Measurements from ENCODE around the gene RIF1.
"Not testable (repeated sequence)": the region's sequence is repeated elsewhere in the genome, so short reads cannot be mapped to it uniquely, and the experiment has no call there.

The RIF1 gene

DNA sequence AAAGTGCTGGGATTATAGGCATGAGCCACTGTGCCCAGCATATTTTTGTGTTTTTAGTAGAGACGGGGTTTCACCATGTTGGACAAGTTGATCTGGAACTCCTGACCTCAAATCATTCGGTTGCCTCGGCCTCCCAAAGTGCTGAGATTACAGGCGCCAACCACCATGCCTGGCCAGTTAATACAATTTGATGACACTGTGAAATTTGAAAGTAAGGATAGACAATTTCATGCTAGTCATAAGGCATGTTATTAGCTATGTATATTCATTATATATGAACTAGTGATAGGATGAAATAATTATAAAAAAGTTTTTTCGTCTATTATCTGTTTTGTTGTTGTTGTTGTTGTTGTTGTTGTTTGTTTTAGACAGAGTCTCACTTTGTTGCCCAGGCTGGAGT is 8.6 kb upstream of the RIF1 start:
- FAIRE-seq (no peak), DNase-seq (ENCODE audit: insufficient read length, low spot score) (no peak)
- TF ChIP-seq POLR2A (IDR thresholded peaks at IDR 0.05; ENCODE audit: low read depth, low read length), result no peak

- FAIRE-seq (no peak), DNase-seq (ENCODE audit: insufficient read length, low spot score) (no peak)
- TF ChIP-seq POLR2A (IDR thresholded peaks at IDR 0.05; ENCODE audit: low read depth, low read length), result no peak
Measured at GRCh38 chr2:151403914-151404313, 5.8 kb upstream of the RIF1 start.

GRCh38 chr2:151405376-151405775 is 4.3 kb upstream of the RIF1 start:
- FAIRE-seq (no peak), DNase-seq (ENCODE audit: insufficient read length, low spot score) (no peak)
- TF ChIP-seq POLR2A (IDR thresholded peaks at IDR 0.05; ENCODE audit: low read depth, low read length), result no peak

GRCh38 chr2:151407281-151407680 is 2.4 kb upstream of the RIF1 start:
- DNase-seq (ENCODE audit: insufficient read length, low spot score), result no peak
- FAIRE-seq, result no peak
- no peak for TF ChIP-seq POLR2A (IDR thresholded peaks at IDR 0.05; ENCODE audit: low read depth, low read length)

- no peak for DNase-seq (ENCODE audit: insufficient read length, low spot score)
- no peak for FAIRE-seq
- no peak for TF ChIP-seq POLR2A (IDR thresholded peaks at IDR 0.05; ENCODE audit: low read depth, low read length)
Measured at GRCh38 chr2:151408788-151409600, 708 bp upstream of the RIF1 start.

DNA sequence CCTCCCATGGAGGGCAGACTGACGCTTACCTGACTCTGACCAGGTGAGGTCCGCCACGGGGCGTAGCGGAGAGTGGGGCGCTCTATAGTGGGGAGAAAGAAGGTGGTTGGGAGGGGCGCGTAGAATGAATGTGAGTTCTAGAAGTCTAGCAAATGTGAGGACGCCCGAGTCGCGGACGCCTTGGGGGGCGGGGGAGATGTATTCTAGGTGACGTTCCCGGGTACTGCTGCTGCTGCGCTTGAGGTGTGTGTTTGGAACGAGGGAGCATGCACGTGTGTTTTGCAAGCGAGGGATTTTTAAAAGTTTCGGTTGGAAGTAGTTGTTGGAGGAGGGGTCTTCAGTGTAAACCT is 758 bp downstream of the RIF1 start:
- FAIRE-seq (no peak), DNase-seq (ENCODE audit: insufficient read length, low spot score) (peak; percentile 23)

GRCh38 chr2:151417650-151418049 is 7.9 kb downstream of the RIF1 start:
- FAIRE-seq, result no peak
- no peak for DNase-seq (ENCODE audit: insufficient read length, low spot score)

More for the DNA sequence above, 758 bp downstream of the RIF1 start:
- no peak for TF ChIP-seq POLR2A (IDR thresholded peaks at IDR 0.05; ENCODE audit: low read depth, low read length)

GRCh38 chr2:151421681-151422080 is 12.0 kb downstream of the RIF1 start:
- not testable (repeated sequence) for FAIRE-seq; DNase-seq (ENCODE audit: insufficient read length, low spot score)

More at GRCh38 chr2:151417650-151418049, 7.9 kb downstream of the RIF1 start:
- TF ChIP-seq POLR2A (IDR thresholded peaks at IDR 0.05; ENCODE audit: low read depth, low read length), result no peak

GRCh38 chr2:151422917-151423439 is 13.3 kb downstream of the RIF1 start:
- FAIRE-seq (no peak), DNase-seq (ENCODE audit: insufficient read length, low spot score) (no peak)
- TF ChIP-seq POLR2A (IDR thresholded peaks at IDR 0.05; ENCODE audit: low read depth, low read length), result no peak

DNA sequence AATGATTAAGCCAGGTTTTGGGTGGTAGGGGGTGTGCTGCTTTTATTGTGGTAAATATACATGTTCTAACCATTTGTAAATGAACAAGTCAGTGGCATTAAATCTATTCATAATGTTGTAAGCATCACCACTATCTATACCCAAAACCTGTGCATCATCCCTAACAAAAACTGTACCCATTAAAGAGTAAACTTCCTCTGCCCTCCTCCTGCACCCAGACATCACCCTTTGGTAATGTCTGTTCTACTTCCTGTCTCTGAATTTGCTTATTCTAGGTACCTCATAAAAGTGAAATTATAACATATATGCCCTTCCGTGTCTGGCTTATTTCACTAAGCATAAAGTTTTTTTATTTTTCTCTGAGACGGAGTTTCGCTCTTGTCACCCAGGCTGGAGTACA is 14.1 kb downstream of the RIF1 start:
- TF ChIP-seq POLR2A (IDR thresholded peaks at IDR 0.05; ENCODE audit: low read depth, low read length), result no peak
- DNase-seq (ENCODE audit: insufficient read length, low spot score) (no peak), FAIRE-seq (no peak)

GRCh38 chr2:151437630-151438029 is 27.9 kb downstream of the RIF1 start:
- peak; percentile 41 for FAIRE-seq
- DNase-seq (ENCODE audit: insufficient read length, low spot score), result no peak

DNA sequence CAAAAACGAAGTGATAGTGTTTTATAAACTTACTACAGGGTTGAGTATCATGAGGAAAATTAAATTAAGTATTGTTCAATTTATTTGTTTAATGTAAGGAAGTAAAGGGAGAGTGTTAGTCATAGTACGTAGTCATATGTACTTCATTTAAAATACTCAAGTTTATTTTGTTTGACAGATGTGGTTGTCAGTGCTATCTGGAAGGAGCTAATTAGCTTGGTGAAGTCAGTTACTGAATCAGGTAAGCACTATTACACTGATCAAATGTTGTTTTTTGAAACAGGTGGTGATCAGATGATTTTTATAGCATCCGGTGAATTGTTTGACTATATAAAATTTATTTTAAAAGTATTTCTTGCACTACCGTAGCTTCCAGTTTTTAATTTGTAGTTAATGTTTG is 28.8 kb downstream of the RIF1 start:
- FAIRE-seq (no peak), DNase-seq (ENCODE audit: insufficient read length, low spot score) (no peak)
- no peak for TF ChIP-seq POLR2A (IDR thresholded peaks at IDR 0.05; ENCODE audit: low read depth, low read length)

More at GRCh38 chr2:151437630-151438029, 27.9 kb downstream of the RIF1 start:
- TF ChIP-seq POLR2A (IDR thresholded peaks at IDR 0.05; ENCODE audit: low read depth, low read length), result no peak

GRCh38 chr2:151439127-151439526 is 29.4 kb downstream of the RIF1 start:
- no peak for TF ChIP-seq POLR2A (IDR thresholded peaks at IDR 0.05; ENCODE audit: low read depth, low read length)
- DNase-seq (ENCODE audit: insufficient read length, low spot score) (no peak), FAIRE-seq (no peak)

- no peak for DNase-seq (ENCODE audit: insufficient read length, low spot score)
- no peak for TF ChIP-seq POLR2A (IDR thresholded peaks at IDR 0.05; ENCODE audit: low read depth, low read length)
- FAIRE-seq, result no peak
Measured at GRCh38 chr2:151459358-151459757, 49.7 kb downstream of the RIF1 start.

GRCh38 chr2:151465771-151466170 is 56.1 kb downstream of the RIF1 start:
- no peak for TF ChIP-seq POLR2A (IDR thresholded peaks at IDR 0.05; ENCODE audit: low read depth, low read length)
- DNase-seq (ENCODE audit: insufficient read length, low spot score) (no peak), FAIRE-seq (no peak)
